ENCODE data around the gene CDH4. TPM values are rescaled to one million over a fixed set of nuclear protein-coding genes. Genes with fewer than 3 reads are reported as not detected.

Gene CDH4
- total and polyA plus RNA-seq, 9 of the 15 experiments (the other 6 are each of a cell fraction or from before 2014, with no cell fraction given), result 0.04 TPM; not detected in 8

DNA sequence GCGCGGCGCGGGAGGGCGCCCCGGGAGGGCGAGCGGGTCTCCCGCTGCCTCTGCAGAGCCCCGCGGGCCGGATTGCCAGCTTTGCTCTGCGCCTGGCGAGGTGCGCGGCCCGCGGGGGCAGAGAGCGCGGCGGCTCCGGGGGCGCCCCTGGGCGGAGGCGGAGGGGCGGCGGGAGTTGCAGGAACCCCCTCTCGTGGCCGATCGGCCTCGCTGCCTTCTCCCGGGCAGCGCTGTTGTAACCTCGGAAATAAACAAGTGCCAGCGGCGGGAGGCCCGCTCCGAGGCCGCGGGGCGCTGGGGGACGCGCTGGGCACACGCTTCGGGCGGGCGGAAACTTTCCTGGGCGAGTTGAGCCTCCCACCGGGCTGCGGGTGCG is 1.2 kb downstream of the CDH4 start:
- BruUV-seq (replicated peaks), result no TSS peak
- Histone ChIP-seq H3K9me3 (replicated peaks; ENCODE audit: control insufficient read depth, insufficient read depth, low read depth, low read length) (no peaks in the 10 kb centered on the region), H3K9me1 (ENCODE audit: control insufficient read depth, insufficient read depth, low read length) (no peaks in the 10 kb centered on the region), H3K79me2 (ENCODE audit: control insufficient read depth, insufficient read depth, low read length) (no peaks in the 10 kb centered on the region), H3K27ac (ENCODE audit: extremely low read depth, low read depth, low read length) (no peak overlapping the region), H2AFZ (ENCODE audit: low read depth, low read length) (no peak overlapping the region), H3K36me3 (ENCODE audit: control insufficient read depth, insufficient read depth, low read length) (no peaks in the 10 kb centered on the region), H3K4me3 (no peak overlapping the region), H3K4me1 (replicated peaks in 1 of 2; ENCODE audit: control insufficient read depth in 2 of 2, insufficient read depth in 2 of 2, low read length in 2 of 2) (no peaks in the 10 kb centered on the region), H3K4me2 (ENCODE audit: insufficient read depth, low read length) (no peak overlapping the region), H3K27me3 (ENCODE audit: control insufficient read depth in 2 of 2, insufficient read depth in 2 of 2, low read length in 2 of 2) (peaks cover 5 to 61% of the 10 kb centered on the region in 2 experiments; a peak in 4 of 5 replicates), H3K9ac (ENCODE audit: insufficient read depth in 1 of 2, low read depth in 2 of 2, low read length in 2 of 2) (no peak overlapping the region), H4K20me1 (replicated peaks; ENCODE audit: control insufficient read depth, insufficient read depth, low read length) (no peaks in the 10 kb centered on the region)
- no peak for ATAC-seq
- intact Hi-C loops (cut with micrococcal nuclease) (no loop called here), in situ Hi-C loops (cut with MboI) (no loop called here)
- no peak for DNase-seq (ENCODE audit: extremely low read depth in 1 of 4, low spot score in 3 of 4)
- no peak for TF ChIP-seq CEBPB (tag; IDR thresholded peaks at IDR 0.05)
- no peak for TF ChIP-seq ZNF212 (CRISPR knock-in tag; IDR thresholded peaks at IDR 0.05)
- TF ChIP-seq ZNF124 (CRISPR knock-in tag; IDR thresholded peaks at IDR 0.05), result no peak
- TF ChIP-seq NR3C1 (CRISPR knock-in tag; IDR thresholded peaks at IDR 0.05), result no peak
- 2% methylated on average over 24 of the region's 51 CpGs for WGBS (ENCODE audit: insufficient coverage, low coverage, missing lambda C conversion rate)
- ChIA-PET POLR2A (interaction anchor here (0.9 kb wide), 1 partner anchor 8 kb away, joined by 3 read pairs; no protein-coding TSS in a partner anchor), CTCF (ENCODE audit: low intra/inter-chr PET ratio) (no interaction called here)
- no peak for FAIRE-seq

DNA sequence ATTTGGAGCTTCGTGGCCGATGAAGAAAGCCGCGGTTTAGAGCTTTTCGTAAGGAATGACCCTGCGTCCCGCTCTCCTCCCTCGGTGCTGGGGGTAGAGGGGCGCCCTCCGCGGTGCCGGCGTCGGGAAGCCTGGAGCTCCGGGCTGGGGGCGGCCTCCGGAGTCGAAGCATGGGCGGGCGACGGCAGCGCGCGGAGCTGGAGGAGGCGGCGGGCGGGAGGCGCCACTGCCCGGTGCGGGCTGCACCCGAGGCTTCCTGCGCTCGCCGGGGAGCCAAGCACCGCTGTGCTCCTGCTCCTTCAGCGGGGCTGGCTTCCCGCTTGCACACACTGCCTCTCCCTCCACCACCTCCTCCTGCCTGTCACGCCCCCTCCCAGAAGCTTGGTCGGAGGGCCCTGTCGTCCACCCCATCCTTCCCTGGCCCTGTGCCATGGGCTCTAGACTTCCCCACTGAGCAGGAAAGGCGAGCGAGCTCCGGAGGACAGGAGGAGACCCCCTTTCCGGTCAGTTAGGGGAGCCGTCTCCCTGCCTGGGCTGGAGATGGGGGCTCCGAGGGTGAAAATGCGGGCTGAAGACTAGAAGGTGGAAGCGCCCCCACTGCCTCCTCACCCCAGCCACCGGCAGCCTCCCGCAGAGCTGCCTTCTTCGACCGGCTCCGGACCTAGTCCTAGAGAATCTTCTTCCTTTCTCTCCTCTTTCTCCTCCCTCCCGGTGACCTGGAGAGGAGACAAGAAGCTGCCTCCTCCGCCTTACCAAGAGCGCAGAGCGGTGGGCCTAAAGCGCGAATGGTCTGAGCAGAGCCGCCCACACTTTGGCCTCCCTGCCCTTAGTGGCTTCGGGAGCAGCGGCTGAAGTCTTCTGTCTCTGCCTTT is 1.8 kb downstream of the CDH4 start:
- ATAC-seq, result no peak
- DNase-seq (ENCODE audit: extremely low read depth in 1 of 4, low spot score in 3 of 4), result no peak
- Histone ChIP-seq H2AFZ (ENCODE audit: low read depth, low read length) (no peak overlapping the region), H3K4me1 (replicated peaks in 1 of 2; ENCODE audit: control insufficient read depth in 2 of 2, insufficient read depth in 2 of 2, low read length in 2 of 2) (no peaks in the 10 kb centered on the region), H3K27ac (ENCODE audit: extremely low read depth, low read depth, low read length) (no peak overlapping the region), H4K20me1 (replicated peaks; ENCODE audit: control insufficient read depth, insufficient read depth, low read length) (no peaks in the 10 kb centered on the region), H3K9me1 (ENCODE audit: control insufficient read depth, insufficient read depth, low read length) (no peaks in the 10 kb centered on the region), H3K9me3 (replicated peaks; ENCODE audit: control insufficient read depth, insufficient read depth, low read depth, low read length) (no peaks in the 10 kb centered on the region), H3K4me3 (no peak overlapping the region), H3K9ac (ENCODE audit: insufficient read depth in 1 of 2, low read depth in 2 of 2, low read length in 2 of 2) (no peak overlapping the region), H3K36me3 (ENCODE audit: control insufficient read depth, insufficient read depth, low read length) (no peaks in the 10 kb centered on the region), H3K79me2 (ENCODE audit: control insufficient read depth, insufficient read depth, low read length) (no peaks in the 10 kb centered on the region), H3K4me2 (ENCODE audit: insufficient read depth, low read length) (no peak overlapping the region), H3K27me3 (ENCODE audit: control insufficient read depth in 2 of 2, insufficient read depth in 2 of 2, low read length in 2 of 2) (peaks cover 5 to 57% of the 10 kb centered on the region in 2 experiments; a peak in 4 of 5 replicates)
- WGBS (ENCODE audit: insufficient coverage, low coverage, missing lambda C conversion rate), result 2% methylated on average over 24 of the region's 62 CpGs
- in situ Hi-C loops (cut with MboI), result no loop called here
- intact Hi-C loops (cut with micrococcal nuclease), result no loop called here
- FAIRE-seq, result no peak
- ChIA-PET POLR2A (interaction anchor here (0.9 kb wide), 1 partner anchor 7 kb away, joined by 3 read pairs; no protein-coding TSS in a partner anchor), CTCF (ENCODE audit: low intra/inter-chr PET ratio) (no interaction called here)
- no TSS peak for BruUV-seq (replicated peaks)
- TF ChIP-seq NR1H2 (CRISPR knock-in tag; IDR thresholded peaks at IDR 0.05) (no peak), RBM25 (IDR thresholded peaks at IDR 0.05; ENCODE audit: low read depth, low read length, severe bottlenecking) (no peak), ELF2 (CRISPR knock-in tag; IDR thresholded peaks at IDR 0.05) (no peak), MCM3 (IDR thresholded peaks at IDR 0.05) (no peak)
- TF ChIP-seq, protein P1, sequence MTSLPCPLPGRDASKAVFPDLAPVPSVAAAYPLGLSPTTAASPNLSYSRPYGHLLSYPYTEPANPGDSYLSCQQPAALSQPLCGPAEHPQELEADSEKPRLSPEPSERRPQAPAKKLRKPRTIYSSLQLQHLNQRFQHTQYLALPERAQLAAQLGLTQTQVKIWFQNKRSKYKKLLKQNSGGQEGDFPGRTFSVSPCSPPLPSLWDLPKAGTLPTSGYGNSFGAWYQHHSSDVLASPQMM (CRISPR knock-in tag; IDR thresholded peaks at IDR 0.05), result no peak
- TF ChIP-seq, protein P2, sequence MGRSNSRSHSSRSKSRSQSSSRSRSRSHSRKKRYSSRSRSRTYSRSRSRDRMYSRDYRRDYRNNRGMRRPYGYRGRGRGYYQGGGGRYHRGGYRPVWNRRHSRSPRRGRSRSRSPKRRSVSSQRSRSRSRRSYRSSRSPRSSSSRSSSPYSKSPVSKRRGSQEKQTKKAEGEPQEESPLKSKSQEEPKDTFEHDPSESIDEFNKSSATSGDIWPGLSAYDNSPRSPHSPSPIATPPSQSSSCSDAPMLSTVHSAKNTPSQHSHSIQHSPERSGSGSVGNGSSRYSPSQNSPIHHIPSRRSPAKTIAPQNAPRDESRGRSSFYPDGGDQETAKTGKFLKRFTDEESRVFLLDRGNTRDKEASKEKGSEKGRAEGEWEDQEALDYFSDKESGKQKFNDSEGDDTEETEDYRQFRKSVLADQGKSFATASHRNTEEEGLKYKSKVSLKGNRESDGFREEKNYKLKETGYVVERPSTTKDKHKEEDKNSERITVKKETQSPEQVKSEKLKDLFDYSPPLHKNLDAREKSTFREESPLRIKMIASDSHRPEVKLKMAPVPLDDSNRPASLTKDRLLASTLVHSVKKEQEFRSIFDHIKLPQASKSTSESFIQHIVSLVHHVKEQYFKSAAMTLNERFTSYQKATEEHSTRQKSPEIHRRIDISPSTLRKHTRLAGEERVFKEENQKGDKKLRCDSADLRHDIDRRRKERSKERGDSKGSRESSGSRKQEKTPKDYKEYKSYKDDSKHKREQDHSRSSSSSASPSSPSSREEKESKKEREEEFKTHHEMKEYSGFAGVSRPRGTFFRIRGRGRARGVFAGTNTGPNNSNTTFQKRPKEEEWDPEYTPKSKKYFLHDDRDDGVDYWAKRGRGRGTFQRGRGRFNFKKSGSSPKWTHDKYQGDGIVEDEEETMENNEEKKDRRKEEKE (IDR thresholded peaks at IDR 0.05; ENCODE audit: borderline replicate concordance in 1 of 2, control insufficient read depth in 1 of 2, low read depth in 2 of 2, low read length in 1 of 2), result no peak
- TF ChIP-seq, protein P3, sequence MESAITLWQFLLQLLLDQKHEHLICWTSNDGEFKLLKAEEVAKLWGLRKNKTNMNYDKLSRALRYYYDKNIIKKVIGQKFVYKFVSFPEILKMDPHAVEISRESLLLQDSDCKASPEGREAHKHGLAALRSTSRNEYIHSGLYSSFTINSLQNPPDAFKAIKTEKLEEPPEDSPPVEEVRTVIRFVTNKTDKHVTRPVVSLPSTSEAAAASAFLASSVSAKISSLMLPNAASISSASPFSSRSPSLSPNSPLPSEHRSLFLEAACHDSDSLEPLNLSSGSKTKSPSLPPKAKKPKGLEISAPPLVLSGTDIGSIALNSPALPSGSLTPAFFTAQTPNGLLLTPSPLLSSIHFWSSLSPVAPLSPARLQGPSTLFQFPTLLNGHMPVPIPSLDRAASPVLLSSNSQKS (CRISPR knock-in tag; IDR thresholded peaks at IDR 0.05), result no peak
